Esophagus squamous epithelium (tissue), 5 donors: ENCODE measurements around the gene KLK15. TPM values are rescaled to one million over a fixed set of nuclear protein-coding genes. Genes with fewer than 3 reads are reported as not detected.

ENCODE experiments used
- DNase-seq: peaks from one replicate; lab custom pipeline; 2025; lab: John Stamatoyannopoulos, UW
- H3K27ac ChIP-seq, 4 donors: fragments of 200-600 bp; sonication (generic); one replicate each; pipeline ENCODE4 v1.5.1; 2016 to 2019; ENCODE audit warnings: mild to moderate bottlenecking in 1 of 4
- H3K27me3 ChIP-seq, 4 donors: fragments of 200-600 bp; sonication (generic); 1 replicate in 3 of 4; 2 replicates in 1 of 4; pipeline versions ENCODE4 v1.5.1 to v1.6.0; 2017 to 2021; ENCODE audit warnings: antibody characterized with exemption in 1 of 4
- H3K36me3 ChIP-seq, 3 donors: fragments of 200-600 bp; sonication (generic); one replicate each; pipeline ENCODE4 v1.5.1; 2016 to 2019
- H3K4me1 ChIP-seq, 3 donors: fragments of 200-600 bp; sonication (generic); one replicate each; pipeline ENCODE4 v1.5.1; 2017 to 2019
- H3K4me3 ChIP-seq, 4 donors: fragments of 200-600 bp; sonication (generic); 1 replicate in 3 of 4; 2 replicates in 1 of 4; pipeline ENCODE4 v1.5.1; 2016 to 2019; ENCODE audit warnings: mild to moderate bottlenecking in 2 of 4, moderate library complexity in 1 of 4
- H3K9me3 ChIP-seq, 3 donors: fragments of 200-600 bp; sonication (generic); one replicate each; pipeline ENCODE4 v1.5.1; 2016 to 2019
- POLR2A ChIP-seq, 4 donors: fragments of 450-650 bp; IDR thresholded peaks; one replicate each; pipeline ENCODE4 v1.6.1; 2017; ENCODE audit warnings: antibody characterized with exemption in 4 of 4, mild to moderate bottlenecking in 4 of 4, moderate library complexity in 3 of 4
- WGBS, 2 donors: methylation state at CpG; one replicate each; pipeline ENCODE4 v1.1.5; 2018; 5-methylcytosine and 5-hydroxymethylcytosine counted together
- intact Hi-C: fragments of 100-400 bp; cut with DNase I; formaldehyde crosslinking; loops from one replicate; pipeline ENCODE4 v1.15.0; 2022
- total RNA-seq, 4 donors: library from RNA; depleted of rRNA; stranded (reverse); fragments of >200 nt; gene quantifications; one replicate each; pipeline ENCODE4 v1.1.0, GENCODE V29; 2016
- TF ChIP-seq, protein P1 (sequence below), 6 experiments: fragments of 450-650 bp in 4 of 6; fragments of 200-600 bp in 2 of 6; sonication (generic) in 2 of 6; IDR thresholded peaks; one replicate each; pipeline ENCODE4 v1.5.1; 2016 to 2019; ENCODE audit warnings: antibody characterized with exemption in 6 of 6, mild to moderate bottlenecking in 4 of 6, moderate library complexity in 4 of 6
- donor health status: DM: yes; HTN: yes; CAD: no.

Gene KLK15
- total RNA-seq, 4 donors from 2014 or later = not detected

DNA sequence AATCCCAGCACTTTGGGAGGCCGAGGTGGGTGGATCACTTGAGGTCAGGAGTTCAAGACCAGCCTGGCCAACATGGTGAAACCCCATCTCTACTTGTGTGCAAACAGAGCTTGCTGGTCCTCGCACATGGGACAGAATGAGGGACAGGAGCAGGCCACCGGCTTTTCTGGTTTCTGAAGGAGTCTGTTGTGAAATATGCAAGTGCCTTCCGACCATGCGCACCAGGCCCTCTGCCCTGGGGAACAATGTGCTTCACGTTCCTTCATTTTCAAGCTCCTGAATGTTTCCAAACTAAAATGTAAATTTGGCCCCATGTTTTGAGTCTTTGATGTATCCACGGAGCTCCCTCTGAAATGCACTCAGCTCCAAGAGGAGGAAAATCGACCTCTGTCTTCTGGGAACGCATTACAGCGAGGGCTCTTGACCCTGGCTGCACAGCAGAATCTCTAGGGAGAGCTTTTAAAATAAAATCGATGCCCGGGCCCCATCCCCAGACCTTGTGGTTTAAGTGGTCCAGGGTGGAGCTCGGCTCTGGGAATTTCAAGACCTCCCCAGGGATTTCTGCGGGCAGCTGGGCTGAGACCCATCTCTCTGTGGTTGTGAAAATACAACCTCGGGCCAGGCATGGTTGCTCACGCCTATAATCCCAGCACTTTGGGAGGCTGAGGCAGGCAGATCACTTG is 52.5 kb downstream of the KLK15 start:
- Histone ChIP-seq H3K4me1 (peaks cover 0 to 9% (median 0%) of the 10 kb centered on the region in 3 donors), H3K27ac (no peak overlapping the region), H3K9me3 (peaks cover 0 to 8% (median 8%) of the 10 kb centered on the region in 3 donors), H3K27me3 (peaks cover 0 to 80% (median 8%) of the 10 kb centered on the region in 4 donors), H3K36me3 (no peaks in the 10 kb centered on the region), H3K4me3 (no peak overlapping the region)
- intact Hi-C loops = loop anchor here (5.0 kb wide), 2 partner anchors 179 to 414 kb away; partner anchors contain the start of gene NAPSA
- no peak for TF ChIP-seq POLR2A (IDR thresholded peaks at IDR 0.05)
- TF ChIP-seq, protein P1, sequence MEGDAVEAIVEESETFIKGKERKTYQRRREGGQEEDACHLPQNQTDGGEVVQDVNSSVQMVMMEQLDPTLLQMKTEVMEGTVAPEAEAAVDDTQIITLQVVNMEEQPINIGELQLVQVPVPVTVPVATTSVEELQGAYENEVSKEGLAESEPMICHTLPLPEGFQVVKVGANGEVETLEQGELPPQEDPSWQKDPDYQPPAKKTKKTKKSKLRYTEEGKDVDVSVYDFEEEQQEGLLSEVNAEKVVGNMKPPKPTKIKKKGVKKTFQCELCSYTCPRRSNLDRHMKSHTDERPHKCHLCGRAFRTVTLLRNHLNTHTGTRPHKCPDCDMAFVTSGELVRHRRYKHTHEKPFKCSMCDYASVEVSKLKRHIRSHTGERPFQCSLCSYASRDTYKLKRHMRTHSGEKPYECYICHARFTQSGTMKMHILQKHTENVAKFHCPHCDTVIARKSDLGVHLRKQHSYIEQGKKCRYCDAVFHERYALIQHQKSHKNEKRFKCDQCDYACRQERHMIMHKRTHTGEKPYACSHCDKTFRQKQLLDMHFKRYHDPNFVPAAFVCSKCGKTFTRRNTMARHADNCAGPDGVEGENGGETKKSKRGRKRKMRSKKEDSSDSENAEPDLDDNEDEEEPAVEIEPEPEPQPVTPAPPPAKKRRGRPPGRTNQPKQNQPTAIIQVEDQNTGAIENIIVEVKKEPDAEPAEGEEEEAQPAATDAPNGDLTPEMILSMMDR (IDR thresholded peaks at IDR 0.05) = no peak
- 38 to 51% methylated on average over 4 to 12 of the region's 16 CpGs for WGBS, 2 donors
- DNase-seq = no peak

DNA sequence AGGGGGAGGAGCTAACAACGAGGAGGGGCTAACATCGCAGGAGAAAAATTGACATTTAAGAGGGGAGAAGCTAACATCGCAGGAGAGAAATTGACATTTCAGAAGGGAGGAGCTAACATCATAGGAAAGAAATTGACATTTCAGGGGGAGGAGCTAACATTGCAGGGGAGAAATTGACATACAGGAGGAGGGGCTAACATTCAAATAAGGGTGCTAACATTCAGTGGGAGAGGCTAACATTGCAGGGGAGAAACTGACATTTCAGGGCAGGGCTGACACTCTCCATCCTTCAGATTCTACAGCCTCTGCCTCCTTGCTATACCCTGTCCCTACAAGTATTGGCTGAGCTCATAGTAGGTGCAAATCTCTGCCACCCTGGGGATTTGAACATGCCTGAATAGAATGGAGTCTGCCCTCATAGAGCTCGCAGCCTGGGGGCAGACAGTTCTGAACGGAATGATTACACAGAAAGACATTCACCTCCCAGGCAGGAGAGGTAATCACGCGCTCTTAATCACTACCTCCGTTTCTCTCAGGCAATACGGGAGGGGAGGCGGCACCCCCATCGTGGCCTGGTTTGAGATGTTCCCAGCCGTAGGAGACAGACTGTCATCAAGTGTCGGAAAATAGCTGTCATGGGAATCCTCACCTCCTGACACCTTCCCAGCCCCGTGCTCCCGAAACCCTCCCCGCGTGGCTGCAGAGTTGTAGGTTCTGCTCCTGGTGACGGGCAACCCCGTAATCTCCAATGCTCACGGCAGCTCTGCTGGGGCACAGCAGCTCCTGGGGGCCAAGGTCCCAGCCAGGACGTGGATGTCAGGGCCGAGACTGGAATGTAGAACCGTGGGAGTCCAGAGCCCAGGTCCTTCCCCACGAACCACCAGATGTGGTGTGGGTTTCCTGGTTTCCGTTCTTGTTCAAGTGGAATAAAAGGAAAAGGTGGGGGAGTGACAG is 53.6 kb downstream of the KLK15 start:
- Histone ChIP-seq H3K9me3 (peaks cover 0 to 8% (median 8%) of the 10 kb centered on the region in 3 donors), H3K4me1 (peaks cover 0 to 9% (median 0%) of the 10 kb centered on the region in 3 donors), H3K4me3 (no peak overlapping the region), H3K27me3 (peaks cover 0 to 86% (median 8%) of the 10 kb centered on the region in 4 donors), H3K36me3 (no peaks in the 10 kb centered on the region), H3K27ac (no peak overlapping the region)
- no peak for DNase-seq
- WGBS, 2 donors = 44 to 49% methylated on average over 13 to 14 of the region's 25 CpGs
- TF ChIP-seq, protein P1 (IDR thresholded peaks at IDR 0.05) = no peak
- no peak for TF ChIP-seq POLR2A (IDR thresholded peaks at IDR 0.05)
- intact Hi-C loops = loop anchor here (5.0 kb wide), 2 partner anchors 177 to 412 kb away; partner anchors contain the start of gene NAPSA

DNA sequence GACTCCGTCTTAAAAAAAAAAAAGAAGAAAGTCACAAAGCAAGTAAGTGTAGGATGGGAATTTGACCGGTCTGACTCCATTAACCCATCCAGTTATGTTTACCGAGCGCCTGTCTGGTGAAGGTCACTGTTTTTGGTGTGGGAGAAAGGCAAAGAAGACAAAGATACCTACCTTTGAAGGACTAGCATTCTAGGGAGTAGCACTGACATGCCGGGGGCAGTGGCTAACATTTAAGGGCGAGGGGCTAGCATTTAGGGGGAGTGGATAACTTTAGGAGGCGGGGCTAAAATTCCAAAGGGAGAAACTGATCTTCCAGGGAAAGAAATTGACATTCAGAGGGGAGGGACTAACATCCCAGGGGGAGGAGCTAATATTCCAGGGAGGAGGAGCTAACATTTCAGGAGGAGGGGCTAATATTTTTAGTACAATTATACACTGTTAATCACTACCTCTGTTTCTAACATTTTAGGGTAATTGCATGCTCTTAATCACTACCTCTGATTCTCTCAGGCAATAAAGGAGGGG is 54.4 kb downstream of the KLK15 start:
- no peaks in the 10 kb centered on the region for H3K36me3 ChIP-seq
- intact Hi-C loops = no loop called here
- 52 to 60% methylated on average over 7 of the region's 7 CpGs for WGBS, 2 donors
- peaks cover 0 to 9% (median 0%) of the 10 kb centered on the region in 3 donors for H3K4me1 ChIP-seq
- peaks cover 0 to 92% (median 8%) of the 10 kb centered on the region in 4 donors for H3K27me3 ChIP-seq
- H3K9me3 ChIP-seq = peaks cover 0 to 8% (median 8%) of the 10 kb centered on the region in 3 donors
- DNase-seq = no peak
- TF ChIP-seq POLR2A (IDR thresholded peaks at IDR 0.05) = no peak
- TF ChIP-seq, protein P1 (IDR thresholded peaks at IDR 0.05) = no peak
- H3K27ac ChIP-seq = no peak overlapping the region
- no peak overlapping the region for H3K4me3 ChIP-seq

DNA sequence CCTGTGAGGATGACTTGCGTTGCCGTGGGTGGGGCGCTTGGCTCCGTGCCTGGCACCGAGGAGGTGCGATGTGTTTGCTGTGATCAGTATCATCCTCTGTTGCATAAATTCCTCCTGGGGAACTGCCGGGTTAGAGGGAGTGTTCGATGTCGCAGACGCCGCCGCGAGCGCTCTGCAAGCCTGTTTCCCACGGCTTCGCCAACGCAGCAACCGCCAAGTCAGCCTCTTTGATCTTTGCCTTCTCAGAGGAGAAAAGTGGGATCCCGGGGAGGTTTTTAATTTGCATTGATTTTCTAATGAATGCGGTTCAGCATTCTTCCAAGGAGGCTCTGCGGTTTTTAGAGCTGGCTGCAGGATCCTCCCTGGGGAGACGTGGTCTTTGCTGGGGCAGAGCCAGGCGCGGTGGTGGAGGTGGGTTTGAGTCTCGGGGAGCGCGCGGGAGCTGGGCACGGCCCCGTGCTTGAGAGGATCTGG is 55.5 kb downstream of the KLK15 start:
- TF ChIP-seq, protein P1 (IDR thresholded peaks at IDR 0.05) = no peak
- no peak for TF ChIP-seq POLR2A (IDR thresholded peaks at IDR 0.05)
- no peak overlapping the region for H3K27ac ChIP-seq
- intact Hi-C loops = no loop called here
- peaks cover 0 to 8% (median 8%) of the 10 kb centered on the region in 3 donors for H3K9me3 ChIP-seq
- no peak overlapping the region for H3K4me3 ChIP-seq
- DNase-seq = no peak
- H3K36me3 ChIP-seq = no peaks in the 10 kb centered on the region
- peaks cover 0 to 97% (median 8%) of the 10 kb centered on the region in 4 donors for H3K27me3 ChIP-seq
- H3K4me1 ChIP-seq = peaks cover 0 to 6% (median 0%) of the 10 kb centered on the region in 3 donors
- WGBS, 2 donors = 3 to 6% methylated on average over 14 to 18 of the region's 30 CpGs
